Ishikawa (cell line): Measurements from ENCODE around the gene GABRG3.

Source experiments
- CREB1 ChIP-seq: IDR thresholded peaks from 2 replicates; pipeline ENCODE4 v1.6.1; 2012; ENCODE audit warnings: low read depth
- EGR1 ChIP-seq: IDR thresholded peaks from 2 replicates; pipeline ENCODE4 v1.6.1; 2012
- EP300 ChIP-seq: IDR thresholded peaks from 2 replicates; pipeline ENCODE4 v1.6.1; 2012; ENCODE audit warnings: borderline replicate concordance
- RAD21 ChIP-seq: IDR thresholded peaks from 2 replicates; pipeline ENCODE4 v1.6.1; 2012; ENCODE audit warnings: low read depth
- TCF12 ChIP-seq: IDR thresholded peaks from 2 replicates; pipeline ENCODE4 v1.6.1; 2012; ENCODE audit warnings: low read depth
- TEAD4 ChIP-seq: IDR thresholded peaks from 2 replicates; pipeline ENCODE4 v1.6.1; 2012
- TF ChIP-seq, protein P1 (sequence below): IDR thresholded peaks from 2 replicates; pipeline ENCODE4 v1.6.1; 2012

DNA sequence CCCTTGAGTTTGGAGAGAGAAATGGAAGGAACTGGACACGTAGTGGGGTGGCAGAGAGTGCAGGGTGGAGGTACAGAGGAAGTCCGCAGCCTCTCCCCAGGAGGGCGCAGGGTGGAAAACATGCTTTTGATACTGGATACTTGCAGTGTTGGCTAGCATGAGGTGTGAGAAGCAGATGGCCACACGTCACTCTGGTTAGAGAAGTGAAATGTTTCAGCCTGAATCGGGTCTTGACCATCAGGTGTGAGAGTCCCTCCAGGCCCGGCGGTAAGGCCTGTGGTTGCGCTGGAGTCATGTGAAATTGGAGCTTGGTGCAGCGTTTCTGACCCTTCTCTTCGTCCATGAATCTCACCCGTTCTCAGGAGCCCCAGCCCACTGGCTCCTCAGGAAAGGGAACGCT is 93.1 kb downstream of the GABRG3 start:
- TF ChIP-seq EP300 (no peak), EGR1 (no peak), TEAD4 (no peak), RAD21 (no peak), TCF12 (no peak), CREB1 (no peak)
- TF ChIP-seq, protein P1, sequence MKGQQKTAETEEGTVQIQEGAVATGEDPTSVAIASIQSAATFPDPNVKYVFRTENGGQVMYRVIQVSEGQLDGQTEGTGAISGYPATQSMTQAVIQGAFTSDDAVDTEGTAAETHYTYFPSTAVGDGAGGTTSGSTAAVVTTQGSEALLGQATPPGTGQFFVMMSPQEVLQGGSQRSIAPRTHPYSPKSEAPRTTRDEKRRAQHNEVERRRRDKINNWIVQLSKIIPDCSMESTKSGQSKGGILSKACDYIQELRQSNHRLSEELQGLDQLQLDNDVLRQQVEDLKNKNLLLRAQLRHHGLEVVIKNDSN, result no peak
